Neural progenitor cell (in vitro differentiated cells): Measurements from ENCODE around the gene ZSCAN30. TPM values are rescaled to one million over a fixed set of nuclear protein-coding genes. Genes with fewer than 3 reads are reported as not detected.

ENCODE experiments used
- DNase-seq: peaks from one replicate; pipeline ENCODE4 v3.0.0-alpha.2; 2016; ENCODE audit warnings: low spot score
- H2AFZ ChIP-seq: fragments of 200-600 bp; sonication (generic); replicated peaks from 2 replicates; pipeline ENCODE4 v1.6.1; 2016; ENCODE audit warnings: antibody characterized with exemption
- H3F3A ChIP-seq: fragments of 200-600 bp; sonication (generic); 2 replicates; pipeline ENCODE4 v1.6.1; 2016; ENCODE audit warnings: antibody characterized with exemption, low read depth
- H3K27ac ChIP-seq: fragments of 200-600 bp; sonication (generic); 2 replicates; pipeline ENCODE4 v1.5.1; 2016; ENCODE audit warnings: mild to moderate bottlenecking
- H3K27me3 ChIP-seq: fragments of 200-600 bp; sonication (generic); 2 replicates; pipeline ENCODE4 v1.6.1; 2016; ENCODE audit warnings: mild to moderate bottlenecking, moderate library complexity
- H3K36me3 ChIP-seq: fragments of 200-600 bp; sonication (generic); 2 replicates; pipeline ENCODE4 v1.5.1; 2016
- H3K4me1 ChIP-seq: fragments of 200-600 bp; sonication (generic); 2 replicates; pipeline ENCODE4 v1.6.1; 2016; ENCODE audit warnings: mixed run types
- H3K4me2 ChIP-seq: fragments of 200-600 bp; sonication (generic); 2 replicates; pipeline ENCODE4 v1.6.1; 2016
- H3K4me3 ChIP-seq: fragments of 200-600 bp; sonication (generic); 2 replicates; pipeline ENCODE4 v1.5.1; 2016
- H3K79me2 ChIP-seq: fragments of 200-600 bp; sonication (generic); 2 replicates; pipeline ENCODE4 v1.6.1; 2016; ENCODE audit warnings: low read depth
- H3K9ac ChIP-seq: fragments of 200-600 bp; sonication (generic); 2 replicates; pipeline ENCODE4 v1.6.1; 2016
- H3K9me3 ChIP-seq: fragments of 200-600 bp; sonication (generic); 2 replicates; pipeline ENCODE4 v1.5.1; 2016; ENCODE audit warnings: low read depth
- H4K20me1 ChIP-seq: fragments of 200-600 bp; sonication (generic); 2 replicates; pipeline ENCODE4 v1.6.1; 2016; ENCODE audit warnings: low read depth
- H3K27ac Mint-ChIP-seq: 3 replicates; pipeline ENCODE4 v1.8.0; 2021; ENCODE audit warnings: mixed read lengths
- H3K27me3 Mint-ChIP-seq: 2 replicates; pipeline ENCODE4 v1.8.0; 2022; ENCODE audit warnings: low read depth, mild to moderate bottlenecking, inconsistent platforms, moderate library complexity, mixed read lengths; ENCODE audit not compliant: insufficient read depth
- H3K36me3 Mint-ChIP-seq: 3 replicates; pipeline ENCODE4 v1.8.0; 2021; ENCODE audit warnings: mixed read lengths
- H3K4me1 Mint-ChIP-seq: 3 replicates; pipeline ENCODE4 v1.8.0; 2021; ENCODE audit warnings: mixed read lengths
- H3K4me3 Mint-ChIP-seq: 3 replicates; pipeline ENCODE4 v1.8.0; 2021; ENCODE audit warnings: mild to moderate bottlenecking, moderate library complexity, mixed read lengths
- H3K9me3 Mint-ChIP-seq: 3 replicates; pipeline ENCODE4 v1.8.0; 2020; ENCODE audit warnings: mixed read lengths
- EZH2 ChIP-seq: fragments of 200-600 bp; sonication (generic); IDR thresholded peaks from 2 replicates; pipeline ENCODE4 v1.6.1; 2017; ENCODE audit warnings: antibody characterized with exemption, mild to moderate bottlenecking, moderate library complexity
- EZH2phosphoT487 ChIP-seq: fragments of 200-600 bp; sonication (generic); IDR thresholded peaks from 2 replicates; pipeline ENCODE4 v1.6.1; 2017; ENCODE audit warnings: antibody characterized with exemption
- total RNA-seq: library from RNA; depleted of rRNA; stranded (reverse); fragments of >200 nt; gene quantifications from 2 replicates; pipeline ENCODE4 v1.2.3, GENCODE V29; 2015; ENCODE audit warnings: low replicate concordance
- TF ChIP-seq, protein P1 (sequence below): fragments of 200-600 bp; sonication (generic); IDR thresholded peaks from 2 replicates; pipeline ENCODE4 v1.5.1; 2017; ENCODE audit warnings: antibody characterized with exemption, mild to moderate bottlenecking

The ZSCAN30 gene
- total RNA-seq, 1 donor from 2014 or later: 21.7 TPM

- Histone ChIP-seq H2AFZ (no peak overlapping the region), H4K20me1 (no peaks in the 10 kb centered on the region), H3K79me2 (no peaks in the 10 kb centered on the region), H3K9ac (no peak overlapping the region), H3K9me3 (no peaks in the 10 kb centered on the region), H3F3A (peaks cover 29% of the 10 kb centered on the region), H3K27ac (no peak overlapping the region), H3K4me3 (no peak overlapping the region), H3K36me3 (peaks cover 23% of the 10 kb centered on the region), H3K4me2 (no peak overlapping the region), H3K4me1 (no peaks in the 10 kb centered on the region), H3K27me3 (no peaks in the 10 kb centered on the region)
- no peak overlapping the region for H3K27ac Mint-ChIP-seq
- H3K4me1 Mint-ChIP-seq: no peaks in the 10 kb centered on the region
- DNase-seq: no peak
- peaks cover 81% of the 10 kb centered on the region for H3K36me3 Mint-ChIP-seq
- no peaks in the 10 kb centered on the region for H3K27me3 Mint-ChIP-seq
- peaks cover 25% of the 10 kb centered on the region for H3K9me3 Mint-ChIP-seq
- no peak overlapping the region for H3K4me3 Mint-ChIP-seq
- TF ChIP-seq, protein P1, sequence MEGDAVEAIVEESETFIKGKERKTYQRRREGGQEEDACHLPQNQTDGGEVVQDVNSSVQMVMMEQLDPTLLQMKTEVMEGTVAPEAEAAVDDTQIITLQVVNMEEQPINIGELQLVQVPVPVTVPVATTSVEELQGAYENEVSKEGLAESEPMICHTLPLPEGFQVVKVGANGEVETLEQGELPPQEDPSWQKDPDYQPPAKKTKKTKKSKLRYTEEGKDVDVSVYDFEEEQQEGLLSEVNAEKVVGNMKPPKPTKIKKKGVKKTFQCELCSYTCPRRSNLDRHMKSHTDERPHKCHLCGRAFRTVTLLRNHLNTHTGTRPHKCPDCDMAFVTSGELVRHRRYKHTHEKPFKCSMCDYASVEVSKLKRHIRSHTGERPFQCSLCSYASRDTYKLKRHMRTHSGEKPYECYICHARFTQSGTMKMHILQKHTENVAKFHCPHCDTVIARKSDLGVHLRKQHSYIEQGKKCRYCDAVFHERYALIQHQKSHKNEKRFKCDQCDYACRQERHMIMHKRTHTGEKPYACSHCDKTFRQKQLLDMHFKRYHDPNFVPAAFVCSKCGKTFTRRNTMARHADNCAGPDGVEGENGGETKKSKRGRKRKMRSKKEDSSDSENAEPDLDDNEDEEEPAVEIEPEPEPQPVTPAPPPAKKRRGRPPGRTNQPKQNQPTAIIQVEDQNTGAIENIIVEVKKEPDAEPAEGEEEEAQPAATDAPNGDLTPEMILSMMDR: no peak
- TF ChIP-seq EZH2phosphoT487 (no peak), EZH2 (no peak)
Observed at GRCh38 chr18:35252466-35252865, 37.6 kb downstream of the ZSCAN30 start.

GRCh38 chr18:35248429-35248828, 41.6 kb downstream of the ZSCAN30 start:
- H3K4me3 ChIP-seq: no peak overlapping the region
- Mint-ChIP-seq H3K9me3 (peaks cover 27% of the 10 kb centered on the region), H3K27ac (no peak overlapping the region), H3K4me3 (no peak overlapping the region), H3K27me3 (no peaks in the 10 kb centered on the region), H3K36me3 (peaks cover 89% of the 10 kb centered on the region), H3K4me1 (no peaks in the 10 kb centered on the region)
- H3K9ac ChIP-seq: no peak overlapping the region
- peaks cover 13% of the 10 kb centered on the region for H3K79me2 ChIP-seq
- H3K27ac ChIP-seq: no peak overlapping the region
- no peak for DNase-seq
- peaks cover 43% of the 10 kb centered on the region for H3K36me3 ChIP-seq
- H3K9me3 ChIP-seq: no peaks in the 10 kb centered on the region
- no peaks in the 10 kb centered on the region for H4K20me1 ChIP-seq
- peaks cover 41% of the 10 kb centered on the region for H3F3A ChIP-seq
- no peaks in the 10 kb centered on the region for H3K4me1 ChIP-seq
- no peak overlapping the region for H3K4me2 ChIP-seq
- no peak for TF ChIP-seq EZH2phosphoT487
- no peak for TF ChIP-seq EZH2
- TF ChIP-seq, protein P1: no peak
- H2AFZ ChIP-seq: no peak overlapping the region
- H3K27me3 ChIP-seq: no peaks in the 10 kb centered on the region

- peaks cover 90% of the 10 kb centered on the region for H3K36me3 Mint-ChIP-seq
- Histone ChIP-seq H2AFZ (no peak overlapping the region), H3K36me3 (peaks cover 44% of the 10 kb centered on the region), H4K20me1 (no peaks in the 10 kb centered on the region), H3K9me3 (no peaks in the 10 kb centered on the region), H3K9ac (no peak overlapping the region), H3K27ac (no peak overlapping the region), H3K4me2 (no peak overlapping the region), H3K27me3 (no peaks in the 10 kb centered on the region), H3F3A (peaks cover 41% of the 10 kb centered on the region), H3K4me1 (peaks cover 3% of the 10 kb centered on the region), H3K4me3 (no peak overlapping the region), H3K79me2 (peaks cover 21% of the 10 kb centered on the region)
- H3K27ac Mint-ChIP-seq: no peak overlapping the region
- H3K9me3 Mint-ChIP-seq: peaks cover 25% of the 10 kb centered on the region
- H3K4me1 Mint-ChIP-seq: peaks cover under 1% of the 10 kb centered on the region
- no peak overlapping the region for H3K4me3 Mint-ChIP-seq
- DNase-seq: no peak
- no peaks in the 10 kb centered on the region for H3K27me3 Mint-ChIP-seq
- TF ChIP-seq, protein P1: no peak
- TF ChIP-seq EZH2phosphoT487: no peak
Observed at GRCh38 chr18:35247412-35248249, 42.4 kb downstream of the ZSCAN30 start.
